H1 (cell line): ENCODE results near the gene KCP. TPM values are rescaled to one million over a fixed set of nuclear protein-coding genes. Genes with fewer than 3 reads are reported as not detected.

Source experiments
- CTCF ChIA-PET: fragments of 300-600 bp; sonication (Branson Sonifier 250); formaldehyde crosslinking; loops from one replicate; lab custom pipeline; 2021; ENCODE audit not compliant: partially characterized antibody; lab: Charles Lee
- POLR2A ChIA-PET: fragments of 300-600 bp; sonication (Branson Sonifier 250); formaldehyde crosslinking; loops from one replicate; lab custom pipeline; 2021; ENCODE audit warnings: inconsistent platforms; ENCODE audit not compliant: partially characterized antibody; lab: Charles Lee
- DNase-seq, 2 experiments: peaks; one replicate each; pipeline versions ENCODE4 v3.0.0 to v3.0.0-alpha.2; 2010 to 2022; ENCODE audit warnings: low spot score in 2 of 2, low read depth in 1 of 2, mixed read lengths in 1 of 2
- FAIRE-seq: peaks from 2 replicates; lab custom pipeline; 2011; peaks lifted over from hg19 to GRCh38; lab: Jason Lieb, UNC
- H2AFZ ChIP-seq: 2 replicates; pipeline ENCODE4 v1.8.1; 2012; ENCODE audit warnings: low read length, inconsistent platforms
- H2AK5ac ChIP-seq: 2 replicates; pipeline ENCODE4 v1.6.1; 2013; ENCODE audit warnings: low read depth, low read length
- H2BK120ac ChIP-seq: replicated peaks from 2 replicates; pipeline ENCODE3; 2013; ENCODE audit warnings: low read depth, low read length, inconsistent platforms
- H2BK12ac ChIP-seq: 2 replicates; pipeline ENCODE4 v1.6.1; 2013; ENCODE audit warnings: low read depth, low read length
- H2BK15ac ChIP-seq: 2 replicates; pipeline ENCODE4 v1.6.1; 2013; ENCODE audit warnings: low read length
- H2BK20ac ChIP-seq: 2 replicates; pipeline ENCODE4 v1.6.1; 2013; ENCODE audit warnings: low read length
- H2BK5ac ChIP-seq: 2 replicates; pipeline ENCODE4 v1.6.1; 2013; ENCODE audit warnings: low read depth, low read length
- H3K14ac ChIP-seq: 2 replicates; pipeline ENCODE4 v1.6.1; 2013; ENCODE audit warnings: inconsistent platforms; ENCODE audit not compliant: insufficient read length
- H3K18ac ChIP-seq: 2 replicates; pipeline ENCODE4 v1.6.1; 2013; ENCODE audit warnings: low read length; ENCODE audit errors: extremely low read depth
- H3K23ac ChIP-seq: 2 replicates; pipeline ENCODE4 v1.6.1; 2013; ENCODE audit warnings: inconsistent platforms; ENCODE audit not compliant: insufficient read length
- H3K23me2 ChIP-seq: 2 replicates; pipeline ENCODE4 v1.6.1; 2013; ENCODE audit warnings: low read depth, low read length
- H3K27ac ChIP-seq: 2 replicates; pipeline ENCODE4 v1.6.1; 2011; ENCODE audit warnings: low read depth, low read length, inconsistent platforms
- H3K27me3 ChIP-seq, 4 experiments: replicated peaks in 1 of 4; 1 replicate in 1 of 4; 2 replicates in 3 of 4; pipeline versions ENCODE4 v1.6.1 to v1.8.1; 2011 to 2013; ENCODE audit warnings: low read length in 3 of 4, mild to moderate bottlenecking in 3 of 4, inconsistent platforms in 2 of 4, mixed read lengths in 2 of 4, moderate library complexity in 1 of 4; ENCODE audit not compliant: control insufficient read depth in 3 of 4, insufficient read depth in 3 of 4; ENCODE audit errors: extremely low read depth in 1 of 4
- H3K36me3 ChIP-seq, 4 experiments: 2 replicates each; pipeline versions ENCODE4 v1.6.1 to v1.8.1; 2011 to 2013; ENCODE audit warnings: mild to moderate bottlenecking in 4 of 4, low read length in 3 of 4, moderate library complexity in 2 of 4, control low read depth in 1 of 4, inconsistent platforms in 1 of 4; ENCODE audit not compliant: insufficient read depth in 4 of 4, control insufficient read depth in 2 of 4
- H3K4ac ChIP-seq: replicated peaks from 2 replicates; pipeline ENCODE3; 2013; ENCODE audit warnings: low read length, low read depth, mixed read lengths, inconsistent platforms; ENCODE audit not compliant: insufficient read length
- H3K4me1 ChIP-seq, 4 experiments: replicated peaks in 1 of 4; 1 replicate in 1 of 4; 2 replicates in 3 of 4; pipeline versions ENCODE4 v1.6.1 to v1.8.1; 2011 to 2013; ENCODE audit warnings: low read length in 3 of 4, inconsistent platforms in 2 of 4, mixed read lengths in 1 of 4; ENCODE audit not compliant: insufficient read depth in 4 of 4, control insufficient read depth in 3 of 4
- H3K4me2 ChIP-seq, 2 experiments: 2 replicates each; pipeline versions ENCODE4 v1.6.1 to v1.8.1; 2011 to 2013; ENCODE audit warnings: low read depth in 2 of 2, low read length in 2 of 2, control low read depth in 1 of 2, inconsistent platforms in 1 of 2, mild to moderate bottlenecking in 1 of 2; ENCODE audit not compliant: insufficient read depth in 1 of 2
- H3K4me3 ChIP-seq, 4 experiments: fragments of 200-600, 300-600 bp in 1 of 4; sonication (generic), shearing (Covaris generic), sonication (Bioruptor Twin) in 1 of 4; 2 replicates each; pipeline versions ENCODE4 v1.5.1 to v1.8.1; 2011 to 2016; ENCODE audit warnings: low read length in 4 of 4, low read depth in 3 of 4, control low read depth in 2 of 4, inconsistent platforms in 2 of 4, mild to moderate bottlenecking in 2 of 4, mixed read lengths in 1 of 4, moderate library complexity in 1 of 4; ENCODE audit not compliant: insufficient read depth in 2 of 4; ENCODE audit errors: extremely low read depth in 1 of 4
- H3K56ac ChIP-seq: replicated peaks from 2 replicates; pipeline ENCODE3; 2013; ENCODE audit warnings: low read depth, mild to moderate bottlenecking, mixed read lengths, low read length, inconsistent platforms; ENCODE audit not compliant: insufficient read length
- H3K79me1 ChIP-seq: 2 replicates; pipeline ENCODE4 v1.6.1; 2013; ENCODE audit warnings: low read depth, low read length, control low read depth
- H3K79me2 ChIP-seq, 2 experiments: 2 replicates each; pipeline versions ENCODE4 v1.6.1 to v1.8.1; 2012 to 2013; ENCODE audit warnings: low read length in 2 of 2, mild to moderate bottlenecking in 2 of 2, inconsistent platforms in 1 of 2; ENCODE audit not compliant: insufficient read depth in 2 of 2, control insufficient read depth in 1 of 2
- H3K9ac ChIP-seq, 4 experiments: replicated peaks in 1 of 4; 1 replicate in 1 of 4; 2 replicates in 3 of 4; pipeline versions ENCODE4 v1.6.1 to v1.8.1; 2011 to 2013; ENCODE audit warnings: low read depth in 3 of 4, low read length in 3 of 4, control low read depth in 2 of 4, mild to moderate bottlenecking in 2 of 4, moderate library complexity in 2 of 4, inconsistent platforms in 1 of 4; ENCODE audit errors: extremely low read depth in 1 of 4
- H3K9me3 ChIP-seq, 2 experiments: 2 replicates each; pipeline versions ENCODE4 v1.6.1 to v1.8.1; 2012 to 2013; ENCODE audit warnings: mild to moderate bottlenecking in 2 of 2, moderate library complexity in 2 of 2, control low read depth in 1 of 2, inconsistent platforms in 1 of 2, low read depth in 1 of 2, low read length in 1 of 2, mixed read lengths in 1 of 2; ENCODE audit not compliant: insufficient read depth in 2 of 2
- H4K20me1 ChIP-seq, 2 experiments: replicated peaks in 1 of 2; 2 replicates each; pipeline versions ENCODE3 to v1.8.1; 2011 to 2013; ENCODE audit warnings: inconsistent platforms in 2 of 2, low read length in 2 of 2, mild to moderate bottlenecking in 1 of 2; ENCODE audit not compliant: insufficient read depth in 2 of 2, control insufficient read depth in 1 of 2
- H4K5ac ChIP-seq: 2 replicates; pipeline ENCODE4 v1.6.1; 2013; ENCODE audit warnings: low read length, low read depth, mixed read lengths, inconsistent platforms; ENCODE audit not compliant: insufficient read length
- H4K8ac ChIP-seq: 2 replicates; pipeline ENCODE4 v1.8.0; 2013; ENCODE audit warnings: mild to moderate bottlenecking, moderate library complexity, low read length, inconsistent platforms; ENCODE audit not compliant: insufficient read depth; ENCODE audit errors: extremely low read depth
- H4K91ac ChIP-seq: replicated peaks from 2 replicates; pipeline ENCODE3; 2013; ENCODE audit warnings: low read length, mixed read lengths, inconsistent platforms; ENCODE audit not compliant: insufficient read length
- BACH1 ChIP-seq: IDR thresholded peaks from 2 replicates; pipeline ENCODE4 v1.6.1; 2012; ENCODE audit warnings: low read length, improper control_type of control experiment
- CTCF ChIP-seq, 3 experiments: IDR thresholded peaks; 1 replicate in 2 of 3; 2 replicates in 1 of 3; pipeline versions ENCODE4 v1.5.1 to v1.6.1; 2011; ENCODE audit warnings: low read length in 3 of 3, mild to moderate bottlenecking in 3 of 3, inconsistent platforms in 2 of 3, low read depth in 1 of 3, moderate library complexity in 1 of 3; ENCODE audit not compliant: insufficient read depth in 1 of 3; ENCODE audit errors: control extremely low read depth in 1 of 3
- JUN ChIP-seq: IDR thresholded peaks from 2 replicates; pipeline ENCODE4 v1.6.1; 2011; ENCODE audit warnings: low read depth, mild to moderate bottlenecking, improper control_type of control experiment, low read length
- POU5F1 ChIP-seq: IDR thresholded peaks from 2 replicates; pipeline ENCODE4 v1.6.1; 2011; ENCODE audit warnings: low read depth, mild to moderate bottlenecking, low read length, moderate library complexity
- RAD21 ChIP-seq, 2 experiments: IDR thresholded peaks in 1 of 2; conservative IDR thresholded peaks in 1 of 2; 2 replicates each; pipeline ENCODE4 v1.6.1; 2011; ENCODE audit warnings: low read depth in 2 of 2, low read length in 2 of 2, improper control_type of control experiment in 1 of 2, inconsistent platforms in 1 of 2, mild to moderate bottlenecking in 1 of 2, moderate library complexity in 1 of 2
- RXRA ChIP-seq: IDR thresholded peaks from 2 replicates; pipeline ENCODE4 v1.6.1; 2011; ENCODE audit warnings: low read depth, mild to moderate bottlenecking, low read length, moderate library complexity; ENCODE audit not compliant: insufficient read depth
- SUZ12 ChIP-seq: fragments of 200-600 bp; sonication (generic); IDR thresholded peaks from 2 replicates; pipeline ENCODE4 v1.6.1; 2012; ENCODE audit warnings: mild to moderate bottlenecking, inconsistent platforms, low read length, moderate library complexity, mixed read lengths
- YY1 ChIP-seq: IDR thresholded peaks from 2 replicates; pipeline ENCODE4 v1.6.1; 2011; ENCODE audit warnings: low read depth, mild to moderate bottlenecking, low read length
- WGBS, 2 experiments: shearing (Covaris generic) in 1 of 2; methylation state at CpG; one replicate each; pipeline versions ENCODE4 v1.1.6 to v1.1.7; 2013 to 2015; ENCODE audit warnings: low lambda C conversion rate in 2 of 2, mixed read lengths in 2 of 2, inconsistent platforms in 1 of 2, low coverage in 1 of 2, missing lambda C conversion rate in 1 of 2; ENCODE audit not compliant: insufficient replicate concordance in 2 of 2, insufficient coverage in 1 of 2, insufficient read length in 1 of 2; ENCODE audit errors: extremely low coverage in 1 of 2, missing lambda C conversion rate in 1 of 2; 5-methylcytosine and 5-hydroxymethylcytosine counted together
- polyA plus RNA-seq, 7 experiments: library from polyadenylated mRNA; depleted of rRNA in 3 of 7; stranded (reverse) in 5 of 7; unstranded in 2 of 7; fragments of >200 nt in 5 of 7; fragments of 200-250 nt in 2 of 7; gene quantifications; 1 replicate in 5 of 7; 2 replicates in 1 of 7; 4 replicates in 1 of 7; pipeline versions ENCODE4 v1.2.1 to v1.2.3, GENCODE V29; 2011 to 2013; ENCODE audit warnings: missing spikeins in 2 of 7, mixed read lengths in 2 of 7
- total RNA-seq: library from RNA; stranded (reverse); fragmentation: NEBNext Ultra II Directional; extraction: Animal tissue kit (Norgen Biotek cat#: 25700); gene quantifications from 2 replicates; pipeline ENCODE4 v1.2.1, GENCODE V29; 2021

The KCP gene
- total and polyA plus RNA-seq, 2 of the 8 experiments (the other 6 are each of a cell fraction or from before 2014, with no cell fraction given) = 1.3 to 2.0 TPM

GRCh38 chr7:128944487-128945236, 34.2 kb upstream of the KCP start:
- WGBS, 2 experiments = 80% methylated on average over 7 of the region's 7 CpGs; no CpG with 5 or more reads in 1 of the 2 experiments
- Histone ChIP-seq H3K4ac (no peak overlapping the region), H3K79me1 (no peaks in the 10 kb centered on the region), H3K56ac (no peak overlapping the region), H3K9ac (no peak overlapping the region), H3K18ac (no peak overlapping the region), H2AFZ (no peak overlapping the region), H4K20me1 (no peaks in the 10 kb centered on the region), H3K23me2 (no peaks in the 10 kb centered on the region), H4K5ac (no peak overlapping the region), H2BK5ac (no peak overlapping the region), H2BK120ac (no peak overlapping the region), H3K14ac (no peak overlapping the region), H3K4me2 (no peak overlapping the region), H2BK20ac (no peak overlapping the region), H3K79me2 (no peaks in the 10 kb centered on the region), H2AK5ac (no peak overlapping the region), H2BK12ac (no peak overlapping the region), H3K36me3 (no peaks in the 10 kb centered on the region), H4K8ac (no peak overlapping the region), H3K4me3 (no peak overlapping the region), H4K91ac (no peak overlapping the region), H3K9me3 (no peaks in the 10 kb centered on the region), H3K4me1 (peaks cover 0 to 6% (median under 1%) of the 10 kb centered on the region in 4 experiments; a peak in 2 of 7 replicates), H3K23ac (no peak overlapping the region), H3K27ac (no peak overlapping the region), H2BK15ac (no peak overlapping the region), H3K27me3 (peaks cover 0 to 15% (median 7%) of the 10 kb centered on the region in 4 experiments; a peak in 6 of 7 replicates)
- no peak for FAIRE-seq
- ChIA-PET POLR2A (interaction anchor here (1.0 kb wide), 1 partner anchor 10 kb away, joined by 4 read pairs; no protein-coding TSS in a partner anchor), CTCF (interaction anchor here (0.9 to 7.0 kb wide), 4 partner anchors 12 to 269 kb away, joined by 3 to 44 read pairs (median 24); partner anchors contain the start of gene KCP)
- no peak for TF ChIP-seq BACH1
- no peak for TF ChIP-seq POU5F1
- no peak for TF ChIP-seq YY1
- TF ChIP-seq SUZ12 = no peak
- no peak for TF ChIP-seq RAD21 (IDR thresholded peaks at IDR 0.05 in 1 of 2, conservative IDR thresholded peaks at IDR 0.05 in 1 of 2; ENCODE audit: low read depth in 2 of 2, low read length in 2 of 2)
- TF ChIP-seq CTCF (IDR thresholded peaks at IDR 0.05; ENCODE audit: control extremely low read depth in 1 of 3, insufficient read depth in 1 of 3, low read depth in 1 of 3, low read length in 3 of 3) = no peak
- no peak for TF ChIP-seq RXRA
- no peak for TF ChIP-seq JUN
- no peak for DNase-seq
